ENCODE results near the gene MARCOL. TPM values are rescaled to one million over a fixed set of nuclear protein-coding genes. Genes with fewer than 3 reads are reported as not detected.

The MARCOL gene
- total RNA-seq, 1 experiment from 2014 or later = not detected

GRCh38 chr5:148237785-148238417, 424 bp upstream of the MARCOL start:
- ChIA-PET CTCF (no interaction called here), POLR2A (no interaction called here)
- DNase-seq (ENCODE audit: low read depth, low spot score) (no peak), ATAC-seq (no peak)
- H3K4me3 ChIP-seq (ENCODE audit: low read depth in 2 of 2, low read length in 2 of 2) = no peak overlapping the region
- no peaks in the 10 kb centered on the region for H3K9me3 ChIP-seq (ENCODE audit: control insufficient read depth, insufficient read depth, low read depth, low read length)
- H3K4me1 ChIP-seq (ENCODE audit: control insufficient read depth, insufficient read depth, low read length) = no peaks in the 10 kb centered on the region
- H3K27me3 ChIP-seq (ENCODE audit: control insufficient read depth, insufficient read depth, low read length) = no peaks in the 10 kb centered on the region
- no TSS peak for BruUV-seq (replicated peaks)
- H3K36me3 ChIP-seq (ENCODE audit: control insufficient read depth, insufficient read depth, low read length) = no peaks in the 10 kb centered on the region
- intact Hi-C loops (cut with micrococcal nuclease; ENCODE audit: unreplicated experiment) = no loop called here
- in situ Hi-C loops (cut with HindIII; ENCODE audit: low pct_unique_long_range_greater_than_20kb, low sequenced_read_pairs) = no loop called here
- no peak for TF ChIP-seq SIN3A (IDR thresholded peaks at IDR 0.05; ENCODE audit: borderline replicate concordance, insufficient read depth, low read depth, low read length)
- no peak for TF ChIP-seq CTCF (IDR thresholded peaks at IDR 0.05)
- no peak for TF ChIP-seq POLR2AphosphoS5 (IDR thresholded peaks at IDR 0.05; ENCODE audit: low read depth, low read length)
- no peak for TF ChIP-seq TCF7L2 (IDR thresholded peaks at IDR 0.05; ENCODE audit: low read depth, low read length)
- TF ChIP-seq REST (IDR thresholded peaks at IDR 0.05; ENCODE audit: insufficient read depth in 1 of 2, low read depth in 2 of 2, low read length in 1 of 2) = no peak
- H3K27ac ChIP-seq (ENCODE audit: low read length) = no peak overlapping the region

GRCh38 chr5:148248894-148249293, 10.6 kb downstream of the MARCOL start:
- Histone ChIP-seq H3K9me3 (ENCODE audit: control insufficient read depth, insufficient read depth, low read depth, low read length) (no peaks in the 10 kb centered on the region), H3K4me1 (ENCODE audit: control insufficient read depth, insufficient read depth, low read length) (no peaks in the 10 kb centered on the region), H3K27me3 (ENCODE audit: control insufficient read depth, insufficient read depth, low read length) (no peaks in the 10 kb centered on the region), H3K27ac (ENCODE audit: low read length) (no peak overlapping the region), H3K4me3 (ENCODE audit: low read depth in 2 of 2, low read length in 2 of 2) (no peak overlapping the region), H3K36me3 (ENCODE audit: control insufficient read depth, insufficient read depth, low read length) (no peaks in the 10 kb centered on the region)
- in situ Hi-C loops (cut with HindIII; ENCODE audit: low pct_unique_long_range_greater_than_20kb, low sequenced_read_pairs) (no loop called here), intact Hi-C loops (cut with micrococcal nuclease; ENCODE audit: unreplicated experiment) (no loop called here)
- ChIA-PET POLR2A (no interaction called here), CTCF (no interaction called here)
- TF ChIP-seq REST (IDR thresholded peaks at IDR 0.05; ENCODE audit: insufficient read depth in 1 of 2, low read depth in 2 of 2, low read length in 1 of 2) = no peak
- TF ChIP-seq CTCF (IDR thresholded peaks at IDR 0.05) = no peak
- TF ChIP-seq TCF7L2 (IDR thresholded peaks at IDR 0.05; ENCODE audit: low read depth, low read length) = no peak
- no peak for TF ChIP-seq SIN3A (IDR thresholded peaks at IDR 0.05; ENCODE audit: borderline replicate concordance, insufficient read depth, low read depth, low read length)
- no peak for TF ChIP-seq POLR2AphosphoS5 (IDR thresholded peaks at IDR 0.05; ENCODE audit: low read depth, low read length)
- BruUV-seq (replicated peaks) = no TSS peak
- no peak for DNase-seq (ENCODE audit: low read depth, low spot score)
- ATAC-seq = no peak

All from Panc1 (cell line).